NCI-H2029 treated with DMSO at 0.1 percent for 48 hours (cell line): Measurements from ENCODE around the gene AXIN2.

Experiments used
- DNase-seq: peaks from one replicate; lab custom pipeline; 2025; lab: John Stamatoyannopoulos, UW

Gene AXIN2

GRCh38 chr17:65553646-65554552, 7.5 kb downstream of the AXIN2 start:
- no peak for DNase-seq

- DNase-seq: no peak
Measured at GRCh38 chr17:65553009-65553645, 8.3 kb downstream of the AXIN2 start.

GRCh38 chr17:65552214-65552613, 9.2 kb downstream of the AXIN2 start:
- no peak for DNase-seq

GRCh38 chr17:65551267-65552040, 10.0 kb downstream of the AXIN2 start:
- no peak for DNase-seq

GRCh38 chr17:65550758-65551157, 10.7 kb downstream of the AXIN2 start:
- DNase-seq: no peak

GRCh38 chr17:65550075-65550662, 11.3 kb downstream of the AXIN2 start:
- no peak for DNase-seq

GRCh38 chr17:65548269-65548969, 13.0 kb downstream of the AXIN2 start:
- DNase-seq: no peak

GRCh38 chr17:65547253-65547670, 14.2 kb downstream of the AXIN2 start:
- DNase-seq: no peak

- DNase-seq: no peak
Measured at GRCh38 chr17:65546579-65546978, 14.9 kb downstream of the AXIN2 start.

- DNase-seq: no peak
Measured at GRCh38 chr17:65545705-65546523, 15.5 kb downstream of the AXIN2 start.

GRCh38 chr17:65544672-65545071, 16.8 kb downstream of the AXIN2 start:
- no peak for DNase-seq

GRCh38 chr17:65542610-65543009, 18.8 kb downstream of the AXIN2 start:
- no peak for DNase-seq

- no peak for DNase-seq
Measured at GRCh38 chr17:65542067-65542466, 19.4 kb downstream of the AXIN2 start.

- DNase-seq: no peak
Measured at GRCh38 chr17:65541453-65541852, 20.0 kb downstream of the AXIN2 start.

GRCh38 chr17:65539630-65540266, 21.7 kb downstream of the AXIN2 start:
- DNase-seq: no peak

- no peak for DNase-seq
Measured at GRCh38 chr17:65538675-65539529, 22.5 kb downstream of the AXIN2 start.

GRCh38 chr17:65537845-65538674, 23.4 kb downstream of the AXIN2 start:
- DNase-seq: no peak

GRCh38 chr17:65537343-65537844, 24.1 kb downstream of the AXIN2 start:
- no peak for DNase-seq
